T47D (cell line): Measurements from ENCODE around the gene ARHGAP36.

Source experiments
- DNase-seq, 2 experiments: peaks; one replicate each; pipeline versions ENCODE4 v3.0.0 to v3.0.0-alpha.2; 2011 to 2012; ENCODE audit warnings: low read depth in 1 of 2, low spot score in 1 of 2
- JUND ChIP-seq: IDR thresholded peaks from 2 replicates; pipeline ENCODE4 v1.6.1; 2012; ENCODE audit warnings: low read depth
- in situ Hi-C: cut with HindIII; loops from 2 replicates; pipeline ENCODE4 v1.10.0; 2016; ENCODE audit warnings: low sequenced_read_pairs, low pct_unique_long_range_greater_than_20kb

Gene ARHGAP36

GRCh38 chrX:131083510-131084142, 25.5 kb downstream of the ARHGAP36 start:
- TF ChIP-seq JUND: no peak
- no peak for DNase-seq
- in situ Hi-C loops: no loop called here

- in situ Hi-C loops: no loop called here
- no peak for DNase-seq
- no peak for TF ChIP-seq JUND
Measured at GRCh38 chrX:131084145-131084544, 26.0 kb downstream of the ARHGAP36 start.

GRCh38 chrX:131136776-131137175, 78.6 kb downstream of the ARHGAP36 start:
- TF ChIP-seq JUND: no peak
- in situ Hi-C loops: no loop called here
- no peak for DNase-seq

DNA sequence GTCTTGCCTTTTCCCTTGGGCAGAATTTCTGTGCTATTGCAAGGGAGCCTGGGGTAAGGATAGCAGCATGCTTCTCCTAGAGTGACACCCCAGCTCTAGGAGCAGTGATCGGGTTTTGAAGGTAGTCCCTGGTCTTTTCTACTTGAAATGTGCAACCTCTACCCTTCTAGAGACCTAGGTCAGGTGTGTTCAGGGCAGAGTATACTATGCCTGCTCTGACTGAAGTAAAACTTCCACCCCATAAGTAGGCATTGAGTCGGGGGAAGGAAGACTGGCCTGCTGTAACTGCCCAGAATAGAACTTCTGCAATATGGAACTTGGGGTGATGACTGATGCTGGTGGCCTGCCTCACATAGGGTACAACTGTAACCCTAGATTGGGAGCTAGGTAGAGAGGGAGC, 80.9 kb downstream of the ARHGAP36 start:
- in situ Hi-C loops: no loop called here
- no peak for TF ChIP-seq JUND
- DNase-seq: no peak
